ENCODE measurements around the gene CHAF1A.

Gene CHAF1A

GRCh38 chr19:4448147-4448985 lies 45.9 kb downstream of the CHAF1A start:
- in situ Hi-C loops (cut with MboI; ENCODE audit: low sequenced_read_pairs, unreplicated experiment), result no loop called here
- no peak for TF ChIP-seq CTCF (IDR thresholded peaks at IDR 0.05; ENCODE audit: borderline replicate concordance, control extremely low read depth, extremely low read depth, insufficient read depth, missing control alignments)
- DNase-seq (ENCODE audit: low spot score), result no peak

- in situ Hi-C loops (cut with MboI; ENCODE audit: low sequenced_read_pairs, unreplicated experiment), result no loop called here
- TF ChIP-seq CTCF (IDR thresholded peaks at IDR 0.05; ENCODE audit: borderline replicate concordance, control extremely low read depth, extremely low read depth, insufficient read depth, missing control alignments), result no peak
- DNase-seq (ENCODE audit: low spot score), result no peak
These were observed 46.7 kb downstream of the CHAF1A start for GRCh38 chr19:4449022-4449638.

DNA sequence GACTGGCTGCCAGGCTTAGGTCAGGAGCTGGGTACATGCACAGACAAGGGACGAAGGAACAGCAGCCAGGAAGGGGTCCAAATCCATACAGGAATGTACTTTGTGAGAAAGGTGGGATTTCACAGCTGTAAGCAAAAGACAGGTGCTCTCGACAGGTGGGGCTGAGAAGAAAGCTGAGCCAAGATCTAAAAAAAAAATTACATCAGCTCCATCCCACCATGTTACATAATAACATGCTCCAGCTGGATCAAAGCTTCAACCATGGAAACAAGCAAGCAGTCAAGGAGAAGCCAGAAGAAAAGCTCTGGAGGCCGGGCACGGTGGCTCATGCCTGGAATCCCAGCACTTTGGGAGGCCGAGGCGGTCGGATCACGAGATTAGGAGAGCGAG lies 47.2 kb downstream of the CHAF1A start:
- TF ChIP-seq CTCF (IDR thresholded peaks at IDR 0.05; ENCODE audit: borderline replicate concordance, control extremely low read depth, extremely low read depth, insufficient read depth, missing control alignments), result no peak
- no peak for DNase-seq (ENCODE audit: low spot score)
- in situ Hi-C loops (cut with MboI; ENCODE audit: low sequenced_read_pairs, unreplicated experiment), result no loop called here

GRCh38 chr19:4452230-4452990 lies 50.0 kb downstream of the CHAF1A start:
- DNase-seq (ENCODE audit: low spot score), result no peak
- in situ Hi-C loops (cut with MboI; ENCODE audit: low sequenced_read_pairs, unreplicated experiment), result no loop called here
- no peak for TF ChIP-seq CTCF (IDR thresholded peaks at IDR 0.05; ENCODE audit: borderline replicate concordance, control extremely low read depth, extremely low read depth, insufficient read depth, missing control alignments)

DNA sequence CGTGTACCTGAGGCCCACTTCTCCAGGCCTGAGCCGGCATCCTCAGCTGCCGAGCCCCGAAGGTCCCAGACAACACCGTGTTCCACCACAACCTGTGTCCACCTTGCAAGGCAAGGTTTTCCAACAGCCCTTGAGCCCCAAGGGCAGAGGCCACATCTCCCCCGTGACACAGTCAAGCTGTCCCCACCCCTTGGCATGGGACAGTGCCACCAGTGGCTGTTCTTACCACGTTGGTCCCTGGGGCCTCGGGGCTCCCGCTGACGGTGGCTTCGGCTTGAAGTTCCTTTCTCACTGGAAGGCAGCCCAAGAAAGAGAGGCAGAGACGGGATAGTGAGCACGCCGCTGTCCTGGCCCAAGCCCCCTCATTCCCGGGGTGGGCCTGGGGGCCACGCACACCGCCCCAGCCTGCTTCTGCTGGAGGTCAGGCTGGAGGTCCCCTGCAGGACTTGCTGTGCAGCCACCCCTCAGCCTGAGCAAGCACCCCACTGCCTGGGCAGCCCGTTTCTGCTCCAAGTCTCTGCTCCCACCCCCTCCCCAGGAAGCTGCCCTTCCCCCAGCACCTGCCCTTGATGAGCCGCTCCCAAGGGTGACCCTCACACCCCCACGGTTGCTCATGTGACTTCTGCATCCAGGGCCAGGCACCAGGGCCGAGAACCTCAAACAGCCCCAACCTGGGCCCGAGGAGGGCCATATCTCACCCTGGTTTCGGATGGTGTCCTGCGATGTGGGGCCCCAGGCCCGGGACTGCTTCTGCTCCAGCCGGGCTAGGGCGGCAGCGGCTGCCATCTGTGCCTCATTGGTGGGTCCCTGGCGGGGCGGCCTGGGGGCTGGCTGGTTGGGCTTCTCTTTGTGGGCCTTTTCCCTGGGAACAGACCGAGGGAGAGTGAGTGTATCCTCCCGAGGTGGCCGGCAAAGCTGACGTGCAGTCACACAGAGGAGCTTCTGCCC lies 51.1 kb downstream of the CHAF1A start:
- TF ChIP-seq CTCF (IDR thresholded peaks at IDR 0.05; ENCODE audit: borderline replicate concordance, control extremely low read depth, extremely low read depth, insufficient read depth, missing control alignments), result no peak
- in situ Hi-C loops (cut with MboI; ENCODE audit: low sequenced_read_pairs, unreplicated experiment), result no loop called here
- DNase-seq (ENCODE audit: low spot score), result no peak
